ENCODE measurements around the gene FTO. TPM values are rescaled to one million over a fixed set of nuclear protein-coding genes. Genes with fewer than 3 reads are reported as not detected.

FTO gene
- total RNA-seq, 1 donor from 2014 or later: 154 TPM

- no peak for DNase-seq
Observed at GRCh38 chr16:53937161-53937880, 233.4 kb downstream of the FTO start.

GRCh38 chr16:53944025-53944424 lies 240.1 kb downstream of the FTO start:
- no peak for DNase-seq

- DNase-seq: no peak
Observed at GRCh38 chr16:53945996-53946395, 242.0 kb downstream of the FTO start.

- DNase-seq: no peak
Observed at GRCh38 chr16:53946746-53947386, 242.9 kb downstream of the FTO start.

GRCh38 chr16:53947642-53948041 lies 243.7 kb downstream of the FTO start:
- no peak for DNase-seq

- DNase-seq: no peak
Observed at GRCh38 chr16:53948326-53948725, 244.4 kb downstream of the FTO start.

GRCh38 chr16:53948734-53949430 lies 244.9 kb downstream of the FTO start:
- no peak for DNase-seq

- no peak for DNase-seq
Observed at GRCh38 chr16:53949715-53950410, 245.9 kb downstream of the FTO start.

GRCh38 chr16:53950677-53951076 lies 246.7 kb downstream of the FTO start:
- no peak for DNase-seq

GRCh38 chr16:53952215-53953208 lies 248.6 kb downstream of the FTO start:
- DNase-seq: no peak

GRCh38 chr16:53953336-53953735 lies 249.4 kb downstream of the FTO start:
- DNase-seq: no peak

GRCh38 chr16:53955221-53955875 lies 251.4 kb downstream of the FTO start:
- DNase-seq: no peak

- DNase-seq: no peak
Observed at GRCh38 chr16:53958341-53958880, 254.5 kb downstream of the FTO start.

GRCh38 chr16:53960050-53960812 lies 256.3 kb downstream of the FTO start:
- no peak for DNase-seq

GRCh38 chr16:53960954-53961616 lies 257.1 kb downstream of the FTO start:
- DNase-seq: no peak

GRCh38 chr16:53962041-53962440 lies 258.1 kb downstream of the FTO start:
- DNase-seq: no peak

- DNase-seq: no peak
Observed at GRCh38 chr16:53964145-53964790, 260.3 kb downstream of the FTO start.

- no peak for DNase-seq
Observed at GRCh38 chr16:53966821-53967571, 263.0 kb downstream of the FTO start.

All from occipital lobe (tissue), 2 donors.